KBM-7 (cell line): Measurements from ENCODE around the gene CCDC192.

Source experiments
- DNase-seq: peaks from one replicate; pipeline ENCODE4 v3.0.0-alpha.2; 2015
- in situ Hi-C: fragments of 300-500 bp; cut with MboI; formaldehyde crosslinking; loops from 2 replicates; pipeline ENCODE4 v1.14.3; 2020; ENCODE audit warnings: low sequenced_read_pairs, low pct_unique_long_range_greater_than_20kb, mixed read lengths

The CCDC192 gene

DNA sequence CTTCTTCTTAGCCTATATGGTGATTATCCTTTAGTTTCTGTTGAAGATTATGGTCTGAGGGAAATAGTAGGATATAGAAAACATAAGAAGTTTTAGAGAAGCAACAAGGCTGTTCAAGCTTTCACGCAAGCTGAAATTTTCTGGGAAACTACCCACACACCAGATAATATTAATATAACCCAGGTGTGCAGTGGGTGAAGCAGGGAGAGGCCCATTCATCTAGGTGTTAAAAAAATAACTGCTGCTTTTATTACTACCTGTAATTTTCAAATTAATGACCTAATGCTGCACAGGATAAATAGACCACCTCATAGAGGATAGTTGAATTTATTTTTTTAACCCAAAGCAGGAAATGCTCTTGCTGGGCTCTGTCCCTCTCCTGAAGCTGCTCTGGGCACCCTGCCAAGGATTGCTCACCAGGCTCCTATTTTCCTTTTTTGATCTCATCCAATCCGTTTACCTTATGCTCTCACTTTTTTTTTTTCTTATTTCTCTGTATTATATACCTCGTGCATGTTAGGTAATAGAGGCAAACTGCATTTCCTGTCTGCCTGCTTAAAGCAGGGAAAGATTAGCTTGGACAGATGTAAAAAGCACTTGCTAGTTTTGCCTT lies 256.1 kb downstream of the CCDC192 start:
- DNase-seq = peak; percentile 18
- in situ Hi-C loops = no loop called here

DNA sequence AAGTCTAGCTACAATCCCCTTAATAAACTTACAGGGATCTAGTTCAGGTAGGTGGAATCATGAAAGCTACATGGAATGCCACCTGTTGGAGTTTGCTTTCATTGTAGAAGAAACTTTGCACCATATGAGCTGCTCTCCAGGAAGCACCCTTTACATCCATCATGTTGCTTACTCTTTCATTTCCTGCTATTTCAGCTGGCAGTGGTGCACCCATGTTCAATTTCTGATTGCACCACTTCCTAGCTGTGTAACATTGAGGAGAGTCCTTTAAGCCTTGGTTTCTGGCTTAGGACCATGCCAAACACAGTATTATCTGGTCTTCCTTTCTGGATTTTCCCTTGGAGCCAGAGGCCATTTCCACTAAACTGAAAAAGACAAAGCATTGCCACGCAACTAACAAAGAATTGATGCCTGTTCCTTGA lies 257.1 kb downstream of the CCDC192 start:
- in situ Hi-C loops = no loop called here
- DNase-seq = no peak

DNA sequence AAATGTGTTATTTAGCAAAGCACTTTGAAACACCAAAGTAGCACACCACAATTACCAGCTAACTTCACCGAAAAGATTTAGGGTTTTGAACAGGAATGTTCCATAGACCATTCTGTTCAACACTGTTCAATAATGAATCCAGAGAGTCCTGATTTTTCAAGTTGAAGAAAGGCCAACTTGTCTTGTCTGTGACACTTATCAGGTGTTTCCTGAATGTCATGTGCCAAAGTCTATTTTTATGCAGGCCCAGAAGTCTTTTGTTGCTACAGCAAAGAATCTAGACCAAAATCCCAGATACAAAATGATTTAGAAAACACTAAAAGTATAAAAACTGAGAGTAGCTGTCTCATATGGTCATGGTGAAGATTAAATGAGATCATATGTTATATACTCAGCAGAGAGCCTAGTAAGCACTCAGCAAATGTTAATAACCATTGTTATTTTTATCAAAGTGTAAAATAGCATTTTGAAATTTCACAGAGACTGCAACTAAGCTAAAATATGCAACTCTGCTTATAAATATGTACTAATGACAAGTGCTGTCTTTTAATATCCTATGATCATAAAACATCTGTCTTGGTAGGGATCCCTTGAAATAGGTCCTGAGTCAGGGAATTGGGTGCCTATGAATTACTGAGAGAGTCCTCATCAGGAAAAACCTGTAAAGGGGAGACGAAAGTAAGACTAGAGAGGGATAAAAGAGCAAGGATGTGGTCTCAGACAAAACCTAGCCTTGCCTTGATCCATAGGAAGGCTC lies 258.0 kb downstream of the CCDC192 start:
- in situ Hi-C loops = no loop called here

DNA sequence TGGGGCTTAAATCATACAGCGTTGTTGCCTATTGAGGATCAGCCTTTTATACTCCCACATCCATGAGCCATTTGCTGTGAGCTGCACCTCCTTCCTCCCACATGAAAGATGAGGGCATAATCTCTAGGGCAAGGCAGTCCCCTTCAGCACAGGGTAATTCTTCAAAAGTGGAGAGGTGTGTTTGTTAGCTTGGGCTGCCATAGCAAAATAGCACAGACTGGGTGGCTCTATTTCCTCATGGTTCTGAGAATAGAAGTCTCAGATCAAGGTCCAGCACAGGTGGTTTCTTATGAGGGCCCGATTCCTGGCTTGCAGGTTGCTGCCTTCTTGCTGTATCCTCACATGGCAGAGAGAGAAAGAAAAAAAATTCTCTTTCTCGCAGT lies 258.6 kb downstream of the CCDC192 start:
- in situ Hi-C loops = no loop called here
- DNase-seq = no peak

More for the DNA sequence above, 258.0 kb downstream of the CCDC192 start:
- DNase-seq = no peak

DNA sequence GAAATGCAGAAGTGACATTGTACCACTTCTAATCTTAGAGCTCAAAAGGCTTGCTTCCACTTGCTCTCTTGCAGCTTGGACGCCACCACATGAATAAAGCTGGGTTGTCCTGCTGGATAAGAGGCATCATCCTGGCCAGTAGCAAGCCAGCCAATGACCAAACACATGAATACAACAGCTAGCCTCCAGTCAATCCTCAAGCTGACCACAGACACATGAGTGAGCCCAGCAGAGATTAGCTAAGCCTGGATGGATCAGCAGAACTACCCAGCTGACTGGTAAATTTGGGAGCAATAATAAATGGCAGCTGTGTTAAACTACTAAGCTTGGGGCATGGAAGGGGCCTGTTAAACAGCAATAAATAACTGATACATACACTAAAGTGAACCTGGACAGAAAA lies 259.3 kb downstream of the CCDC192 start:
- no peak for DNase-seq
- in situ Hi-C loops = no loop called here

DNA sequence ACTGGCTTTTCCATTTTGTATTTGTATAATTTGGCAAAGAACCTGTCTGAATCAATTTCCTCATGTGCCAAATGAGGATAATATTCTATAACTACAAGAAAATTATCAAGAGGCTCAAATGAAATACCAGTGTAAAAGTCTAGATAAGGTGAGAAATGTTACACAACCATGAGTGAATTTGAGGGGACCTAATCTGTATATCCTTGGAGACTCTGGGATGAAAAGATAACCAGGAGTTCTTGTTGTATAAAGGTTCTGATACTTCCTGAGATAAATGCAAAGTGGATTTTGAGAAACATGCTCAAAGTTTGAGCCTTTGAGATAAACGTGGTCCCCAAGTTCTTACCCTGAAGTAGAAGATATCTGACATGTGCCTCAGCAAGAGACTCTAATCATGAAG lies 260.0 kb downstream of the CCDC192 start:
- in situ Hi-C loops = no loop called here
- DNase-seq = no peak

DNA sequence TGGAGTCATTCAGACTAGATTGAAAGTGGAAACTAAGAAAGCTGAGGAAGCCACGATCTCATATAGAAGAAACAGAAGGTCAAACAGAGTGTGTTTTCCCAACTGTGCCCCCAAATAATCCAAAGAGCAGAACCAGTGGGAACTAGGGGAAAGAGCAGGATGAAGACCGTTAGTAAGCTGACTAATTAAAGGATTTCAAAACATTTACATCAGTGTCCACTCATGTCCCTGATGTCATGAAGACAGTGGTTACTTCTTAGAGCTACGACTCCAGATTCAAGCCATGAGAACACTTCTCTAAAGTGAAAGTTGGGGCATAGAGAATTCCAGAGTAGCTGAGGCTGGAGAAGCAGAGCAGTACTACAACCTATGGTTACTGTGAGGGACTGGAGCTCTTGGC lies 260.7 kb downstream of the CCDC192 start:
- no peak for DNase-seq
- in situ Hi-C loops = no loop called here

DNA sequence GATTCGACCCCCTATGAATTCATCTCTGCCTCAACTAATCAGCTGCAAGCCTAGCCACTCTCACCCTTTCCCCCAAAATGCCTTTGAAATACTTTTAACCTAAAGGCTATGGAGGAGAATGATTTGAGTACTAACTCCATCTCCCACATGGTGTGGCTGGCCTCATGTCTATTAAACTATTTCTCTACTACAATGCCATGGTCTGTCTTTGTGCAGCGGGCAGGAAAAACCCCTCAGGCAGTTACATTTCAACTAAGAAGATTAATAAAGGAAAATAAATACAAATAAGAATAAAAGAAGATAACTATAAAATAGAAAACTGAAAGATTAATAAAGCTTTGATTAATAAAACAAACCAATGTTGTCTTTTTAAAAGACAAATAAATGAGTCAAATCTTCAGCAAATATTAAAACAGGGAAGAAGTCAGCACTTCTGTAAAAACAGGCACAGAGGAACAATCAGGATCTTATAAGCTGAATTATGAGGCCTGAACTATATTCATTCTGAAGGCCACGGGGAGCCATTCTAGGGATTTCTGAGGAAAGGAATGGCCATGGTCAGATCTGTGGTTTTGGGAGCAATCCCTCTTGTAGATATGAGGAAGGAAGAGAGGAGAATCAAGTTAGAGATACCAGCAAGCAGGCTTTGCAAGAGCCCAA lies 264.3 kb downstream of the CCDC192 start:
- in situ Hi-C loops = no loop called here
- no peak for DNase-seq

DNA sequence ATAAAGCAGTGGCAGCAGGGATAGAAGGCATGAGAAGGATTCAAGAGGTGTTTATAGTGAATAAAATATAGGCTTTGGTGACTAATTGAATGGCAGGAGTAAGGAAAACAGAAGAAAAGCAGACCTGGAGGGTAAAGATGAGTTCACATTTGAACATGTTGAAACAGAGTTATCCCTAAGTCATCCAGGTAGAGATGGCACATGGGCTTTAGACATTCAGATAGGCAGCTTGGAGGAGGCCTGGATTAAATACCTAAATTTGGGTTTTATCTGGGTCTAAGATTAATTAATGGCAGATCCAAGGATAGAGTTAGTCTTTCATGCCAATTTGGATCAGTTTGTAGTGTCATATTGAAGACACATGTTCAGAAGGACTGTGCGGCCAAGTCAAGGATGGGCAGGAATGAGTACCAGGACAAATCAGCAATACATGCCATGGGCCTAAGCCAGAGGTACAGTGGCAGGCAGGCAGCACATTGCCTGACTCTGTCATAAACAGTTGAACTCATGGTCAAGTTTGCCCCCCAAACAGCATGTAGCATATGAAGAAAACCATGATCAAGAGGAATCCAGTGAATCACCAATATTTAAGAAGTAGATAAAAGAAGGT lies 264.9 kb downstream of the CCDC192 start:
- no peak for DNase-seq
- in situ Hi-C loops = no loop called here

DNA sequence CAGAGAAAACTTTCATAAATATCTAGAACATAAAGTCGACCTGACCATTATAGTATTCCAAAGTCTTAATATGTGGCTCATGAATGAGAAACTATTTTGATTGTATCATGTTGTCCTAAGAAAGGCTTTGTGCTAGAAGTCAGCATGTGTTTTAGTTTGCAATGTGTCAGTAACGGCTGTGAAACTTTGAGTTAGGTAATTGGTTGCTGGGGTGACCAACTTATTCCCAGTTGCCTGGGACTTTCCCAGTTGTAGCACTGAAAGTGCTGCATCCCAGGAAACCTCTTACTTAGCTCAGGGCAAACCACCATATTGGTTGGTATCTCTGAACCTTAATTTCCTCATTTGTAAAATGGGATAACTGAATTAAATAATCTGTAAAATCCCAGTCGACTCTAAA lies 265.8 kb downstream of the CCDC192 start:
- DNase-seq = no peak
- in situ Hi-C loops = no loop called here

DNA sequence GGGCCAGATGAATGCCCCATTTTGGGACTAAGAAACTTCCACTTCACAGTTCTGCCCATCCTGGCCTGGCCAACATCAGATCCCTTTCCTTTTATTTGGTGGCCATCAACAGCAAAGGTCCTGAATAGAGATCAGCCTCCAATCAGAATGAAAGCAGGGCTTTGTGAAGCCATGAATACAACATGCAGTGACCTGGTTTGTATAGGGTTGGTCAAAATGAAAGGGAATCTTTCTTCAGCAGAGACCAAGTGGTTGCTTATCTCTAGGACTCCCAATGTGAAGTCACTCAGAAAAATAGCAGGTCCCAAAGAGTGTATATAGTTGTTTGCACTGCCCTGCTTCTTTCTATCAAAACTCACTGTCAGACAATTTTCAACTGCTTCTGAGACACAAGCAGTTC lies 266.5 kb downstream of the CCDC192 start:
- in situ Hi-C loops = no loop called here
- DNase-seq = no peak

DNA sequence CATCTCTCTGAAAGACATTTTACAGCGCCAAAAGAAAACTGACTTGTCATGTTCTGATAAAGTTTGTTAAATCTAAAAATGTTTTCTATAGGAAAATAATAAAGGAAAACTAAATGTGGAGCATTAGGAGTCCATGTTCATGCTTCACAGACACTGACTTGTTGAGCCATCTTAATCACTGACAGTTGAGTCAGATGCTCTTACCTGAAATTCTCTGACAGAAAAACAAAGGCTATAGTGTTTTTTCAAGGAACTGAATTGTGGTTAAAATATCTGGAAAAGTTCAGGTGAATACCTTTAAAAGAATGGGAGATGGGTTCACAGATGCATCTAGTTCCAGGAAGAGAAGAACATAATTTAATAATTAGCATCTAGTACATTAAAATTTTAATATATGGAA lies 266.9 kb downstream of the CCDC192 start:
- DNase-seq = no peak
- in situ Hi-C loops = no loop called here

DNA sequence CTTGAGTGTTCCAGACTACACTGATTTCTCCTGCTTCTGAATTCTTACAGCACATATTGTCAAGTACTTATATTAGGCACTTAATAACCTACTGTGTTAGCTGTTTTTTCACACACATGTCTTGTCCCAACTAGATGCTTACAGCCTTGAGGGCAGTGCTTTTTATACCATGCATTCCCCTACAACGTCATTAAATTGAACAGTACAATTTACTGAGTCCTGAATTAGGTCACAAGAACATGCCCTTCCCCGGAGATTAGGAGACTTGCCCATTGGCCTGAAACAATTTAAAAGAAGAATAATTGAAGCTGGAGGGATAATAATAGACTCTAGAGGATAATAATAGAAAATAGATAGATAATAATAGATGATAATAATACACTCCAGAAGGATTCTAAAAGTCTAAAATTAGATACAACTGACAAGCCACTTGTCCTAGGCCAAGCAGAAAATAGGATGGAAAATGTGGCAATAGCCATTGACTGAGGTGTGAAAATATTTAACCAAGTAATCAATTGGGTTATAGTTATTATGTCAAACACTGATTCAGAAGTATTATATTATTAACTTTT lies 267.7 kb downstream of the CCDC192 start:
- in situ Hi-C loops = no loop called here
- DNase-seq = no peak

DNA sequence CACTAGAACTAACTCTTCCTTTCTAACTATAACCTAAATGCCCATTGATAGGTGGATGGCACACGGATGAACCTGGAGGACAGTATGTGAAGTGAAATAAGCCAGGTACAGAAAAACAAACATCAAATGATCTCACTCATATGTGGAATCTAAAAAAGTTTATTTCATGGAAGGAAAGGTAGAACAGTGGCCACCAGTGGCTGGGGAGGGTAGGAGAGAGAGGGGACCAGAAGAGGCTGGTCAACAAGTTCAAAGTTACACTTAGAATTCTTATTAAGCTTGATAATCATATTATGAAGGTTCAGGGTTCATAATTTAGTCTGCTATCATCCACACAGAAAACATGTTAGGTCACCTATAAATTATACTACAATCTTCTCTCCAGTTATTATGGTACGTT lies 272.8 kb downstream of the CCDC192 start:
- no peak for DNase-seq
- in situ Hi-C loops = no loop called here

DNA sequence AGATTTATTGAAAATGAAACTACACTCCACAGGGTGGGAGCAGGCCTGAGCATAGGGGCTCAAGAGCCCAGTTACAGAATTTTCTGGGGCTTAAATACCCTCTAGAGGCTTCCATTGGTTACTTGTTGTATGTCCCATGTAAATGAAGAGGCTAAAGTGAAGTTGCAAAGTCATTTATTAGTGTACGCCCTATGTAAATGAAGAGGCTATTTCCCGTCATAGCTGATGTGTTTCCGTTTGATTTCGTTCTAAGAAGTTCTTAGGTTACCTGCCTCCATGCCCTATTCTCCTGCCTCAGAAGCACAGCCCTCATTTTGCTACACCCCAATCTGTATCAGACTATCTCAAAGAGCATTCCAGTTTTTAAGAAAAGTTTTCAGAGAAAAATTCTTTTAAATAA lies 273.3 kb downstream of the CCDC192 start:
- in situ Hi-C loops = no loop called here
- DNase-seq = no peak

DNA sequence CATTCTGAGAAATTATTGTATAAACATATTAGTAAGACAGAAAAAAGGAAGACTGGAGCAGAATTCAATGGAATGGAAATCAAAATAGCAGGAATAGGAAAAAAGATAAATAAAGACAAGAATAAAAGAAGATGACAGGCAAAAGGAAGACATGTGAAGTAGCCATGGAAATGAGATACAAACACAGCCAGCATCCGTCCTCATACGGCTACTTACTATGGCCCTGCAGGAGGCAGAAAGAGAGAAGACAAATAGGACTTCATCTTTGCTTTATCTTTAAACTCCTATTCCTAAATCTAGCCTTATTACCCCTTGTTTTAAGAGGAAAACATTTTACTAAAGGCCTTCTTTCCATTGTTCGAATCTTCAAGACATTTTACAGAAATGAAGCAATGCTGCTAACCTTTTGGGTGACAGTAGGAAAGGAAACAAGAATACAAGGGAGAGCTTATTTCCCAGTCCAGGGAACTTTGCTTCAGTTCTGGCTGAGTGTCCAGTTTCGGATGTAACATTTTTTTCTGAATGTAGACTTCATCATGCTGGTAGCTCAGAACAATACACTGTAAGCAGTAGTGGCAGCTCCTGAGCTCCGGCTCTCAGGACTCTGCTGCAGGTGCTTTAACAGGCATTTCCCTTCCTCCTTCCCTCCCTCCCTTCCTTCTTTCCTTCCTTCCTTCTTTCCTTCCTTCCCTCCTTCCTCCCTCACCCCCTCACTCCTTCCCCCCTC lies 274.0 kb downstream of the CCDC192 start:
- in situ Hi-C loops = no loop called here
- DNase-seq = no peak

DNA sequence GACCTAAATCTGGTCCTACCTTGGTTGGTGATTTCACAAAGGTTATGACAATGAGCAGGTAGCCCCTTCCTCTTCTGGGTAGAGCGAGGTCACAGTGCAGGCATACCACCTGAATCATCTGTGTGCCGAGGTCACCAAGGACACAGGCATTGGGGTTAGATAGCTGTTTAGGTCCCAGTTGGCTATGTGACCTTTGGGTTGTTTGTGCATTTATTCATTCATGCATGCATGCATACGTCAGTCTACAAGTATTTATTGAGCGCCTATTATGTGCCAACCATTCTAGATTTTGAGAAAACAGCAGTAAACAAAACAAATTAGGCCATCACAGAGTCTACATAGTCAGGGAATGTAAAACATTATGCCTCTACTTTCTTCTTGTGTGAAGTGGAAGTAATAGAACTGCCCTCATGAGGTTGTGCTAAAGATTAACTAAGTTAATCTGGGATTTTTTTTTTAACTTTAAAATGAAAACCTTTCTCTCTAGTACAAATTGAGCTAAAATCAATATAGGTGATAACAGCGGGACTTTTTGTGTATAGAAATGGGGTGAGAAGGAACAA lies 275.6 kb downstream of the CCDC192 start:
- in situ Hi-C loops = no loop called here
- no peak for DNase-seq

DNA sequence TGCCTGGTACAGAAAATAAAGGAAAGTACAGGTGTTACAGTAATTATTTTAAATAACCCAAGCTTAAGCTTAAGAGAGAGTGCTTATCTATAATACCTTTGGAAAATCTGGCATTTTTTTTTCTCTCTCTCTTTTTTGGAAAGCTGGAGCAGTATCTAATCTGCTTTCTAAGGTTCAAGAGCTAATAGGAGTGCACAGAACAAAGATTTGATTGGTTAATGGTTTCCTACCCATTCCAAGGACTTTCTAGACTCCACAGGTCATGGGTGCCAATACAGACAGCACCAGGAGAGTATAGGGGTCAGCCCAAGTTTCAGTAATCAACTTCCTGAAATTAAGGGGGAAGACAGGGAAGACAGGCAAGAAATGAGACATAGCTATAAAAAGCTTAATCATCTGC lies 276.3 kb downstream of the CCDC192 start:
- DNase-seq = no peak
- in situ Hi-C loops = no loop called here

DNA sequence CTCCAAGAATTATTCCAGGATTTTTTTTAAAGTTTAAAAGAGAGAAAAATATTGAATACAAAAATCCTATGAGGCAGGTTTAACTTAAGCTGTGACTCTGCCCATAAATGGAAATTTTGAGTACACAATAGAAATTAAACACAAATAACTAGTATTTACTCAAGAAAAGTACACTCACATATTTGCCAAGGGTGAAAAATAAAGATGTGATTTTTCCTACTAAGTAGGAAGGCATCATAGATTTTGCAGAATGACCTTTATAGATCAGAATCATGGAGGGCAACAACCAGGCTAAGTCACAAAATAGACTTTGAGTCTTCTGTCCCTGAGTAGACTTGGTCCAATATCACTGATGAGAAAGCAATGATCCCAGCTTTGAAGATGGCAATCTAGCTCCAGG lies 277.7 kb downstream of the CCDC192 start:
- in situ Hi-C loops = no loop called here
- DNase-seq = no peak
